SK-N-SH (cell line): ENCODE measurements around the gene ITGBL1. TPM values are rescaled to one million over a fixed set of nuclear protein-coding genes. Genes with fewer than 3 reads are reported as not detected.

ENCODE experiments used
- CTCF ChIA-PET: fragments of 300-600, 350-600 bp; formaldehyde crosslinking; extraction: SDS; loops from one replicate; lab custom pipeline; 2021; lab: Yijun Ruan, JAX
- POLR2A ChIA-PET: fragments of 350-600 bp; sonication (Branson Sonifier 250); formaldehyde crosslinking; extraction: SDS; loops from one replicate; lab custom pipeline; 2020; ENCODE audit warnings: antibody characterized with exemption, inconsistent platforms; lab: Yijun Ruan, JAX
- DNase-seq: peaks from one replicate; pipeline ENCODE4 v3.0.0; 2012
- H2AFZ ChIP-seq: fragments of 200-600 bp; sonication (generic); 2 replicates; pipeline ENCODE4 v1.8.1; 2016; ENCODE audit warnings: antibody characterized with exemption, mild to moderate bottlenecking, low read depth
- H3F3A ChIP-seq: fragments of 200-600 bp; sonication (generic); replicated peaks from 2 replicates; pipeline ENCODE3; 2016; ENCODE audit warnings: antibody characterized with exemption, mild to moderate bottlenecking; ENCODE audit not compliant: insufficient read depth
- H3K27ac ChIP-seq, 2 experiments: fragments of 200-500 bp in 1 of 2; fragments of 200-600 bp in 1 of 2; sonication (Bioruptor generic) in 1 of 2; sonication (generic), shearing (Covaris generic) in 1 of 2; 2 replicates each; pipeline versions ENCODE4 v1.5.1 to v1.6.1; 2014 to 2016; ENCODE audit warnings: low read depth in 2 of 2, inconsistent platforms in 1 of 2, low read length in 1 of 2, mild to moderate bottlenecking in 1 of 2, mixed read lengths in 1 of 2
- H3K27me3 ChIP-seq: fragments of 200-600 bp; sonication (generic), shearing (Covaris generic); 2 replicates; pipeline ENCODE4 v1.6.1; 2016; ENCODE audit warnings: mixed run types; ENCODE audit not compliant: insufficient read depth
- H3K36me3 ChIP-seq, 2 experiments: fragments of 200-500 bp in 1 of 2; fragments of 200-600 bp in 1 of 2; sonication (Bioruptor generic) in 1 of 2; sonication (generic) in 1 of 2; replicated peaks in 1 of 2; 2 replicates each; pipeline versions ENCODE3 to v1.5.1; 2014 to 2016; ENCODE audit warnings: low read length in 1 of 2, mild to moderate bottlenecking in 1 of 2; ENCODE audit not compliant: insufficient read depth in 2 of 2, control insufficient read depth in 1 of 2
- H3K4me1 ChIP-seq, 2 experiments: fragments of 200-500 bp in 1 of 2; fragments of 200-600 bp in 1 of 2; sonication (Bioruptor generic) in 1 of 2; sonication (generic), shearing (Covaris generic) in 1 of 2; 2 replicates each; pipeline versions ENCODE4 v1.5.1 to v1.6.1; 2014 to 2016; ENCODE audit warnings: low read depth in 1 of 2, low read length in 1 of 2, mixed run types in 1 of 2; ENCODE audit not compliant: insufficient read depth in 2 of 2, control insufficient read depth in 1 of 2
- H3K4me2 ChIP-seq: fragments of 200-600 bp; sonication (generic), shearing (Covaris generic); 2 replicates; pipeline ENCODE4 v1.6.1; 2017; ENCODE audit warnings: mixed run types
- H3K4me3 ChIP-seq, 2 experiments: fragments of 200-500 bp in 1 of 2; fragments of 200-600 bp in 1 of 2; sonication (Bioruptor generic) in 1 of 2; sonication (generic), shearing (Covaris generic) in 1 of 2; 2 replicates each; pipeline versions ENCODE4 v1.5.1 to v1.8.1; 2014 to 2016; ENCODE audit warnings: low read depth in 2 of 2, inconsistent platforms in 1 of 2, low read length in 1 of 2, mild to moderate bottlenecking in 1 of 2, mixed read lengths in 1 of 2, moderate library complexity in 1 of 2
- H3K79me2 ChIP-seq: fragments of 200-600 bp; sonication (generic); 2 replicates; pipeline ENCODE4 v1.8.1; 2017; ENCODE audit warnings: mild to moderate bottlenecking; ENCODE audit not compliant: insufficient read depth
- H3K9ac ChIP-seq: fragments of 200-600 bp; sonication (generic); 2 replicates; pipeline ENCODE4 v1.6.1; 2017; ENCODE audit warnings: mixed run types
- H3K9me2 ChIP-seq: fragments of 200-600 bp; sonication (generic); 2 replicates; pipeline ENCODE4 v1.6.1; 2017; ENCODE audit warnings: mixed run types
- H3K9me3 ChIP-seq: fragments of 200-600 bp; sonication (generic); 2 replicates; pipeline ENCODE4 v1.6.1; 2017; ENCODE audit warnings: mixed run types, mild to moderate bottlenecking, moderate library complexity
- H4K20me1 ChIP-seq: fragments of 200-600 bp; sonication (generic); 2 replicates; pipeline ENCODE4 v1.6.1; 2017; ENCODE audit warnings: mild to moderate bottlenecking, mixed run types; ENCODE audit not compliant: insufficient read depth
- EP300 ChIP-seq, 2 experiments: IDR thresholded peaks; 2 replicates each; pipeline versions ENCODE4 v1.4.0 to v1.6.1; 2012; ENCODE audit warnings: borderline replicate concordance in 1 of 2, low read depth in 1 of 2, low read length in 1 of 2
- FOXJ3 ChIP-seq: sonication (generic); formaldehyde crosslinking; IDR thresholded peaks from 2 replicates; pipeline ENCODE4 v1.5.1; 2020; ENCODE audit warnings: mild to moderate bottlenecking, missing genetic modification reagents
- FOXM1 ChIP-seq: IDR thresholded peaks from 2 replicates; pipeline ENCODE4 v1.4.0; 2012; ENCODE audit warnings: low read depth, mild to moderate bottlenecking
- GABPA ChIP-seq: IDR thresholded peaks from 2 replicates; pipeline ENCODE4 v1.4.0; 2012; ENCODE audit warnings: low read depth, mild to moderate bottlenecking
- GATA2 ChIP-seq: sonication (generic); formaldehyde crosslinking; IDR thresholded peaks from 2 replicates; pipeline ENCODE4 v1.5.0; 2020; ENCODE audit warnings: mild to moderate bottlenecking, missing genetic modification reagents
- MEF2A ChIP-seq: IDR thresholded peaks from 2 replicates; pipeline ENCODE4 v1.4.0; 2012; ENCODE audit warnings: low read depth, borderline replicate concordance
- NFIC ChIP-seq: IDR thresholded peaks from 2 replicates; pipeline ENCODE4 v1.4.0; 2012; ENCODE audit warnings: borderline replicate concordance
- POLR2AphosphoS5 ChIP-seq: IDR thresholded peaks from 2 replicates; pipeline ENCODE4 v1.6.1; 2012; ENCODE audit warnings: low read depth, low read length
- RAD21 ChIP-seq: IDR thresholded peaks from 2 replicates; pipeline ENCODE4 v1.6.1; 2012; ENCODE audit warnings: mild to moderate bottlenecking, low read length
- RCOR1 ChIP-seq: fragments of 150-350 bp; IDR thresholded peaks from 2 replicates; pipeline ENCODE4 v1.6.1; 2017; ENCODE audit warnings: antibody characterized with exemption, low read length
- RFX5 ChIP-seq: IDR thresholded peaks from 2 replicates; pipeline ENCODE4 v1.6.1; 2012; ENCODE audit warnings: mild to moderate bottlenecking, improper control_type of control experiment, low read length
- RXRA ChIP-seq: IDR thresholded peaks from 2 replicates; pipeline ENCODE4 v1.4.0; 2012; ENCODE audit warnings: low read depth, mild to moderate bottlenecking, borderline replicate concordance
- SIN3A ChIP-seq: IDR thresholded peaks from 2 replicates; pipeline ENCODE4 v1.6.1; 2012; ENCODE audit warnings: low read depth, mild to moderate bottlenecking, low read length, moderate library complexity, borderline replicate concordance
- SMC3 ChIP-seq: IDR thresholded peaks from 2 replicates; pipeline ENCODE4 v1.6.1; 2012; ENCODE audit warnings: low read depth, low read length, improper control_type of control experiment
- TAF1 ChIP-seq: IDR thresholded peaks from 2 replicates; pipeline ENCODE4 v1.6.1; 2012; ENCODE audit warnings: low read depth, mild to moderate bottlenecking, low read length, moderate library complexity, borderline replicate concordance
- TCF12 ChIP-seq: IDR thresholded peaks from 2 replicates; pipeline ENCODE4 v1.4.0; 2012
- USF2 ChIP-seq: fragments of 150-350 bp; IDR thresholded peaks from 2 replicates; pipeline ENCODE4 v1.6.1; 2017; ENCODE audit warnings: antibody characterized with exemption, low read length, low read depth, borderline replicate concordance
- YY1 ChIP-seq: IDR thresholded peaks from 2 replicates; pipeline ENCODE4 v1.4.0; 2012; ENCODE audit warnings: low read depth, mild to moderate bottlenecking
- WGBS: methylation state at CpG from one replicate; pipeline ENCODE4 v1.1.6; 2017; ENCODE audit warnings: low lambda C conversion rate; 5-methylcytosine and 5-hydroxymethylcytosine counted together
- polyA plus RNA-seq, 3 experiments: library from polyadenylated mRNA; depleted of rRNA; stranded (reverse); fragments of >200 nt; gene quantifications; 2 replicates each; pipeline ENCODE4 v1.2.3, GENCODE V29; 2012
- TF ChIP-seq, protein P1 (sequence below): IDR thresholded peaks from 2 replicates; pipeline ENCODE4 v1.4.0; 2012; ENCODE audit warnings: low read depth, borderline replicate concordance
- TF ChIP-seq, protein P2 (sequence below): IDR thresholded peaks from 2 replicates; pipeline ENCODE4 v1.4.0; 2012; ENCODE audit warnings: low read depth

ITGBL1 gene
- polyA plus RNA-seq, 1 of the 3 experiments (the other 2 are of a cell fraction) = 78.7 TPM

DNA sequence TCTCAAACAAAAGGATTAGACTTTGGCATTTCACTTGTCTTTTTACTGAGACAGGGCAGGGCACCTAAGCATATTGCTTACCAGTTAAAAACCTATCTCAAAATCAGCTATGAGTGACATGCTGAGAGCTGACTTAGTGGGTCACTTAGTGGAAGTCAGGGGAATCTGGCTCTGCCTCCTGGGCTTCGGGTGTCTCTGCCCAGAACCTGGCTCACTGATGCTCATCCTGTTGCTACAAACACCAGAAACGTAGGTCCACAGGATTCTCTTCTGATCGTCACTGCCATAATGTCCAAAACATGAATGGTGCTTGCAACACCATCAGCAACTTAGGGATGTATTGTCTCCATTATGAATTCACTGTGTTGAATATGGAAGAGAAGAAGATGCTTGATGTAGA lies 276.1 kb downstream of the ITGBL1 start:
- no peak for TF ChIP-seq GATA2 (CRISPR knock-in tag)
- TF ChIP-seq YY1 = no peak
- TF ChIP-seq USF2 = no peak
- TF ChIP-seq RFX5 = no peak
- no peak for TF ChIP-seq EP300 (IDR thresholded peaks at IDR 0.05; ENCODE audit: borderline replicate concordance in 1 of 2, low read depth in 1 of 2, low read length in 1 of 2)
- no peak for TF ChIP-seq GABPA
- no peak for TF ChIP-seq FOXJ3
- TF ChIP-seq TCF12 = no peak
- TF ChIP-seq MEF2A = no peak
- TF ChIP-seq SMC3 = no peak
- TF ChIP-seq, protein P1, sequence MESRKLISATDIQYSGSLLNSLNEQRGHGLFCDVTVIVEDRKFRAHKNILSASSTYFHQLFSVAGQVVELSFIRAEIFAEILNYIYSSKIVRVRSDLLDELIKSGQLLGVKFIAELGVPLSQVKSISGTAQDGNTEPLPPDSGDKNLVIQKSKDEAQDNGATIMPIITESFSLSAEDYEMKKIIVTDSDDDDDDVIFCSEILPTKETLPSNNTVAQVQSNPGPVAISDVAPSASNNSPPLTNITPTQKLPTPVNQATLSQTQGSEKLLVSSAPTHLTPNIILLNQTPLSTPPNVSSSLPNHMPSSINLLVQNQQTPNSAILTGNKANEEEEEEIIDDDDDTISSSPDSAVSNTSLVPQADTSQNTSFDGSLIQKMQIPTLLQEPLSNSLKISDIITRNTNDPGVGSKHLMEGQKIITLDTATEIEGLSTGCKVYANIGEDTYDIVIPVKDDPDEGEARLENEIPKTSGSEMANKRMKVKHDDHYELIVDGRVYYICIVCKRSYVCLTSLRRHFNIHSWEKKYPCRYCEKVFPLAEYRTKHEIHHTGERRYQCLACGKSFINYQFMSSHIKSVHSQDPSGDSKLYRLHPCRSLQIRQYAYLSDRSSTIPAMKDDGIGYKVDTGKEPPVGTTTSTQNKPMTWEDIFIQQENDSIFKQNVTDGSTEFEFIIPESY = no peak
- no peak for TF ChIP-seq NFIC
- TF ChIP-seq, protein P2, sequence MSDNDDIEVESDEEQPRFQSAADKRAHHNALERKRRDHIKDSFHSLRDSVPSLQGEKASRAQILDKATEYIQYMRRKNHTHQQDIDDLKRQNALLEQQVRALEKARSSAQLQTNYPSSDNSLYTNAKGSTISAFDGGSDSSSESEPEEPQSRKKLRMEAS = no peak
- no peak for TF ChIP-seq SIN3A
- no peak for TF ChIP-seq FOXM1
- TF ChIP-seq RCOR1 = no peak
- TF ChIP-seq POLR2AphosphoS5 = no peak
- TF ChIP-seq TAF1 = no peak
- no peak for TF ChIP-seq RAD21
- no peak for TF ChIP-seq RXRA
- H3F3A ChIP-seq = no peaks in the 10 kb centered on the region
- 65% methylated on average over 3 of the region's 3 CpGs for WGBS
- H2AFZ ChIP-seq = no peak overlapping the region
- no peak overlapping the region for H3K4me3 ChIP-seq
- H3K27me3 ChIP-seq = no peaks in the 10 kb centered on the region
- DNase-seq = no peak
- ChIA-PET CTCF (interaction anchor here (0.6 to 2.6 kb wide), 2 partner anchors 30 to 1175 kb away, joined by 3 to 10 read pairs; no protein-coding TSS in a partner anchor), POLR2A (no interaction called here)
- no peak overlapping the region for H3K9ac ChIP-seq
- no peaks in the 10 kb centered on the region for H4K20me1 ChIP-seq
- no peak overlapping the region for H3K4me2 ChIP-seq
- no peaks in the 10 kb centered on the region for H3K9me2 ChIP-seq
- H3K9me3 ChIP-seq = no peaks in the 10 kb centered on the region
- H3K4me1 ChIP-seq = peaks cover 0 to 4% of the 10 kb centered on the region in 2 experiments
- peaks cover 10 to 14% of the 10 kb centered on the region in 2 experiments for H3K36me3 ChIP-seq
- no peaks in the 10 kb centered on the region for H3K79me2 ChIP-seq
- no peak overlapping the region for H3K27ac ChIP-seq
